OCI-LY1 (cell line): ENCODE results near the gene MAP7.

Experiments
- H2AFZ ChIP-seq: fragments of 200-600 bp; sonication (generic), shearing (Covaris generic); 2 replicates; pipeline ENCODE4 v1.6.0; 2014; ENCODE audit warnings: antibody characterized with exemption, mild to moderate bottlenecking, low read length
- H3F3A ChIP-seq: fragments of 200-600 bp; sonication (generic), shearing (Covaris generic); 2 replicates; pipeline ENCODE4 v1.6.0; 2014; ENCODE audit warnings: mild to moderate bottlenecking, antibody characterized with exemption, low read length, moderate library complexity; ENCODE audit not compliant: insufficient read depth
- H3K27ac ChIP-seq: fragments of 200-600 bp; sonication (generic); 2 replicates; pipeline ENCODE4 v1.5.1; 2014; ENCODE audit warnings: low read length, mixed run types, mild to moderate bottlenecking, low read depth; ENCODE audit not compliant: poor library complexity, severe bottlenecking
- H3K27me3 ChIP-seq: fragments of 200-600 bp; sonication (generic); 2 replicates; pipeline ENCODE4 v1.6.0; 2014; ENCODE audit warnings: antibody characterized with exemption, mild to moderate bottlenecking, low read length, moderate library complexity; ENCODE audit not compliant: insufficient read depth
- H3K36me3 ChIP-seq: fragments of 200-600 bp; sonication (generic); 2 replicates; pipeline ENCODE4 v1.6.1; 2014; ENCODE audit warnings: mild to moderate bottlenecking, antibody characterized with exemption, low read length, moderate library complexity, mixed read lengths; ENCODE audit not compliant: insufficient read depth
- H3K4me1 ChIP-seq: fragments of 200-600 bp; sonication (generic); 2 replicates; pipeline ENCODE4 v1.5.1; 2014; ENCODE audit warnings: mild to moderate bottlenecking, low read length, moderate library complexity; ENCODE audit not compliant: insufficient read depth, severe bottlenecking
- H3K4me2 ChIP-seq: fragments of 200-600 bp; sonication (generic), shearing (Covaris generic); 2 replicates; pipeline ENCODE4 v1.6.1; 2014; ENCODE audit warnings: low read length
- H3K4me3 ChIP-seq: fragments of 200-600 bp; sonication (generic); 2 replicates; pipeline ENCODE4 v1.5.1; 2014; ENCODE audit warnings: low read length, low read depth, mild to moderate bottlenecking, mixed read lengths; ENCODE audit not compliant: poor library complexity, severe bottlenecking
- H3K79me2 ChIP-seq: fragments of 200-600 bp; shearing (Covaris generic); 2 replicates; pipeline ENCODE4 v1.6.1; 2016; ENCODE audit warnings: mixed run types, low read length, mixed read lengths; ENCODE audit not compliant: insufficient read depth
- H3K9ac ChIP-seq: fragments of 200-600 bp; sonication (generic), shearing (Covaris generic); 2 replicates; pipeline ENCODE4 v1.6.1; 2014; ENCODE audit warnings: mild to moderate bottlenecking, low read length, mixed read lengths
- H3K9me2 ChIP-seq: fragments of 200-600 bp; sonication (generic), shearing (Covaris generic); 2 replicates; pipeline ENCODE4 v1.6.1; 2014; ENCODE audit warnings: low read depth, mild to moderate bottlenecking, low read length, mixed read lengths
- H3K9me3 ChIP-seq: fragments of 200-600 bp; shearing (Covaris generic); 2 replicates; pipeline ENCODE4 v1.6.1; 2014; ENCODE audit warnings: low read length, mixed read lengths
- H4K20me1 ChIP-seq: fragments of 200-600 bp; sonication (generic), shearing (Covaris generic); 2 replicates; pipeline ENCODE4 v1.6.0; 2016; ENCODE audit warnings: mild to moderate bottlenecking, low read length; ENCODE audit not compliant: insufficient read depth
- CTCF ChIP-seq: fragments of 200-600 bp; sonication (generic), shearing (Covaris generic); IDR thresholded peaks from 2 replicates; pipeline ENCODE4 v1.5.1; 2017; ENCODE audit warnings: mild to moderate bottlenecking, antibody characterized with exemption, low read length, moderate library complexity, mixed read lengths
- EZH2 ChIP-seq: fragments of 200-600 bp; sonication (generic), shearing (Covaris generic); IDR thresholded peaks from 2 replicates; pipeline ENCODE4 v1.8.0; 2017; ENCODE audit warnings: borderline replicate concordance, mixed run types, mild to moderate bottlenecking, antibody characterized with exemption, low read length, moderate library complexity, mixed read lengths

Gene MAP7

GRCh38 chr6:136547871-136548270 lies 2.4 kb downstream of the MAP7 start:
- Histone ChIP-seq H3F3A (no peaks in the 10 kb centered on the region), H3K27ac (no peak overlapping the region), H3K79me2 (no peaks in the 10 kb centered on the region), H3K4me2 (no peak overlapping the region), H3K4me3 (no peak overlapping the region), H3K27me3 (no peaks in the 10 kb centered on the region), H3K9ac (no peak overlapping the region), H3K9me3 (no peaks in the 10 kb centered on the region), H3K4me1 (peaks cover 8% of the 10 kb centered on the region), H3K36me3 (no peaks in the 10 kb centered on the region), H3K9me2 (no peaks in the 10 kb centered on the region), H2AFZ (no peak overlapping the region), H4K20me1 (no peaks in the 10 kb centered on the region)
- TF ChIP-seq EZH2 = no peak
- no peak for TF ChIP-seq CTCF

GRCh38 chr6:136547336-136547735 lies 2.9 kb downstream of the MAP7 start:
- Histone ChIP-seq H3K9me3 (no peaks in the 10 kb centered on the region), H3K4me3 (no peak overlapping the region), H3K4me1 (peaks cover 8% of the 10 kb centered on the region), H3K27ac (no peak overlapping the region), H3K36me3 (no peaks in the 10 kb centered on the region), H3K4me2 (no peak overlapping the region), H3K9me2 (no peaks in the 10 kb centered on the region), H3K79me2 (no peaks in the 10 kb centered on the region), H3F3A (no peaks in the 10 kb centered on the region), H3K27me3 (no peaks in the 10 kb centered on the region), H2AFZ (no peak overlapping the region), H4K20me1 (no peaks in the 10 kb centered on the region), H3K9ac (no peak overlapping the region)
- TF ChIP-seq CTCF (peak; percentile 42; the same call in 1 of the 2 replicates), EZH2 (no peak)

- H3K4me3 ChIP-seq = no peak overlapping the region
- TF ChIP-seq EZH2 = no peak
- TF ChIP-seq CTCF = no peak
- peaks cover 8% of the 10 kb centered on the region for H3K4me1 ChIP-seq
- H3K4me2 ChIP-seq = no peak overlapping the region
- H3K9me3 ChIP-seq = no peaks in the 10 kb centered on the region
- no peaks in the 10 kb centered on the region for H3F3A ChIP-seq
- H3K36me3 ChIP-seq = no peaks in the 10 kb centered on the region
- no peak overlapping the region for H3K27ac ChIP-seq
- H3K9me2 ChIP-seq = no peaks in the 10 kb centered on the region
- no peaks in the 10 kb centered on the region for H3K27me3 ChIP-seq
- H2AFZ ChIP-seq = no peak overlapping the region
- no peak overlapping the region for H3K9ac ChIP-seq
- no peaks in the 10 kb centered on the region for H4K20me1 ChIP-seq
- H3K79me2 ChIP-seq = no peaks in the 10 kb centered on the region
These were observed 3.9 kb downstream of the MAP7 start for GRCh38 chr6:136546331-136546730.
